Suprapubic skin (tissue), 4 donors: ENCODE data around the gene TENT4B.

Experiments
- CTCF ChIP-seq, 2 donors: fragments of 200-600 bp in 1 of 2; fragments of 450-650 bp in 1 of 2; sonication (generic) in 1 of 2; IDR thresholded peaks; one replicate each; pipeline ENCODE4 v1.5.1; 2016 to 2019; ENCODE audit warnings: antibody characterized with exemption in 2 of 2, mild to moderate bottlenecking in 1 of 2, moderate library complexity in 1 of 2
- EP300 ChIP-seq: sonication (generic); formaldehyde crosslinking; IDR thresholded peaks from one replicate; pipeline ENCODE4 v1.6.1; 2017; ENCODE audit warnings: antibody characterized with exemption
- POLR2A ChIP-seq, 2 donors: fragments of 450-650 bp; IDR thresholded peaks; one replicate each; pipeline ENCODE4 v1.6.1; 2017; ENCODE audit warnings: antibody characterized with exemption in 2 of 2, mild to moderate bottlenecking in 2 of 2, moderate library complexity in 2 of 2
- POLR2AphosphoS5 ChIP-seq, 3 donors: sonication (generic); formaldehyde crosslinking; IDR thresholded peaks; one replicate each; pipeline ENCODE4 v1.6.1; 2017; ENCODE audit warnings: antibody characterized with exemption in 3 of 3

DNA sequence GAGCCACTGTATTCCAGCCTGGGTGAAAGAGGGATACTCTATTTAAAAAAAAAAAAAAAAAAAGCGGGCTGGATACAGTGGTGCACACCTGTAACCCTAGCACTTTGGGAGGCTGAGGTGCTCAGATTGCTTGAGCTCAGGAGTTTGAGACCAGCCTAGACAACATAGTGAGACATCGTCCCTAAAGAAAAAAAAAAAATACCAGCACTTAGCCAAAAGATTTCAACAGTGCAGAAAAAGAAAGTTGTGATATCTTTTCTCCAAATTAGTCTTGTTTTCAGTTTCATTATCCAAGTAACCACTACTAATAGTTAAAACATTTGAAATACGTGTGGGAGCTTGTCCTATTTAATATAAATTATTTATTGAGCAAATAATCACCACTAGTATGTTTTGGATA, 48.7 kb downstream of the TENT4B start:
- TF ChIP-seq CTCF (IDR thresholded peaks at IDR 0.05) = no peak
- no peak for TF ChIP-seq POLR2A (IDR thresholded peaks at IDR 0.05)
- TF ChIP-seq POLR2AphosphoS5 (IDR thresholded peaks at IDR 0.05) = no peak
- no peak for TF ChIP-seq EP300
